ENCODE results near the gene LRRC2. TPM values are rescaled to one million over a fixed set of nuclear protein-coding genes. Genes with fewer than 3 reads are reported as not detected.

Gene LRRC2
- total and polyA plus RNA-seq, 10 donors: 0.59 to 10.9 (median 5.0) TPM

DNA sequence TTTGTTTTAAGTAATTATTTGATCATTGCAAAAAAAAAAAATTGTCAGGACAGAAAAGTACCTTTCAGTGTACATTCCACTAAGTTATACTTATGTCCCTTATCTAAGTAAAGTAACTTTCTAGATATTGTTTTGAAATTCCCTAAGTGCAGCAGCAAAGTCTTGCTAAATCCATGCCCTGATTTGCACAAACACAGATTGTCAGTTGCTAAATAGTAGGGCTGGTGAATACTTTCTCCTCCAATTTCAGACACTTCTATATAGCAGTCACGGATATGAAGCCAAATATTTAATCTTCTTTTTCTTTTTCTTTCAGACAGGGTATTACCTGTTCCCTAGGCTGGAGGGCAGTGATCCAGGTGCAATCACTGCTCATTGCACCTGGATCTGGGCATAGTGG is 12.9 kb downstream of the LRRC2 start:
- WGBS, 5 donors: 0 to 28% (median 2%) methylated on average over 1 of the region's 1 CpG
- Histone ChIP-seq H3K27me3 (replicated peaks in 1 of 7) (peaks cover 0 to 8% (median 0%) of the 10 kb centered on the region in 7 donors), H3K4me1 (peaks cover 2 to 21% (median 4%) of the 10 kb centered on the region in 6 donors), H3K27ac (no peak overlapping the region), H3K36me3 (no peaks in the 10 kb centered on the region), H3K9me3 (no peaks in the 10 kb centered on the region), H3K4me3 (no peak overlapping the region)
- TF ChIP-seq POLR2AphosphoS5 (IDR thresholded peaks at IDR 0.05) (no peak), POLR2A (IDR thresholded peaks at IDR 0.05) (no peak)
- TF ChIP-seq, protein P1, sequence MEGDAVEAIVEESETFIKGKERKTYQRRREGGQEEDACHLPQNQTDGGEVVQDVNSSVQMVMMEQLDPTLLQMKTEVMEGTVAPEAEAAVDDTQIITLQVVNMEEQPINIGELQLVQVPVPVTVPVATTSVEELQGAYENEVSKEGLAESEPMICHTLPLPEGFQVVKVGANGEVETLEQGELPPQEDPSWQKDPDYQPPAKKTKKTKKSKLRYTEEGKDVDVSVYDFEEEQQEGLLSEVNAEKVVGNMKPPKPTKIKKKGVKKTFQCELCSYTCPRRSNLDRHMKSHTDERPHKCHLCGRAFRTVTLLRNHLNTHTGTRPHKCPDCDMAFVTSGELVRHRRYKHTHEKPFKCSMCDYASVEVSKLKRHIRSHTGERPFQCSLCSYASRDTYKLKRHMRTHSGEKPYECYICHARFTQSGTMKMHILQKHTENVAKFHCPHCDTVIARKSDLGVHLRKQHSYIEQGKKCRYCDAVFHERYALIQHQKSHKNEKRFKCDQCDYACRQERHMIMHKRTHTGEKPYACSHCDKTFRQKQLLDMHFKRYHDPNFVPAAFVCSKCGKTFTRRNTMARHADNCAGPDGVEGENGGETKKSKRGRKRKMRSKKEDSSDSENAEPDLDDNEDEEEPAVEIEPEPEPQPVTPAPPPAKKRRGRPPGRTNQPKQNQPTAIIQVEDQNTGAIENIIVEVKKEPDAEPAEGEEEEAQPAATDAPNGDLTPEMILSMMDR (IDR thresholded peaks at IDR 0.05 in 8 of 11, conservative IDR thresholded peaks at IDR 0.05 in 3 of 11): no peak
- intact Hi-C loops (cut with DNase I; ENCODE audit: low total_unique reads): no loop called here
- no peak for DNase-seq

GRCh38 chr3:46552538-46552937 is 13.6 kb downstream of the LRRC2 start:
- whole genome bisulfite sequencing, 5 donors: 59 to 85% (median 76%) methylated on average over 1 of the region's 1 CpG
- TF ChIP-seq, protein P1 (IDR thresholded peaks at IDR 0.05 in 8 of 11, conservative IDR thresholded peaks at IDR 0.05 in 3 of 11): no peak
- TF ChIP-seq POLR2A (IDR thresholded peaks at IDR 0.05) (no peak), POLR2AphosphoS5 (IDR thresholded peaks at IDR 0.05) (no peak)
- Histone ChIP-seq H3K27ac (no peak overlapping the region), H3K36me3 (no peaks in the 10 kb centered on the region), H3K9me3 (no peaks in the 10 kb centered on the region), H3K4me1 (peaks cover 0 to 15% (median 0%) of the 10 kb centered on the region in 6 donors), H3K27me3 (replicated peaks in 1 of 7) (peaks cover 0 to 8% (median 0%) of the 10 kb centered on the region in 7 donors), H3K4me3 (no peak overlapping the region)
- DNase-seq: no peak
- intact Hi-C loops (cut with DNase I; ENCODE audit: low total_unique reads): no loop called here

GRCh38 chr3:46551615-46552014 is 14.5 kb downstream of the LRRC2 start:
- Histone ChIP-seq H3K27ac (no peak overlapping the region), H3K9me3 (no peaks in the 10 kb centered on the region), H3K4me3 (no peak overlapping the region), H3K27me3 (replicated peaks in 1 of 7) (peaks cover 0 to 8% (median 0%) of the 10 kb centered on the region in 7 donors), H3K36me3 (no peaks in the 10 kb centered on the region), H3K4me1 (peaks cover 0 to 15% (median 0%) of the 10 kb centered on the region in 6 donors)
- DNase-seq: no peak
- WGBS, 5 donors: 82 to 98% (median 91%) methylated on average over 2 of the region's 2 CpGs
- TF ChIP-seq, protein P1 (IDR thresholded peaks at IDR 0.05 in 8 of 11, conservative IDR thresholded peaks at IDR 0.05 in 3 of 11): no peak
- no peak for TF ChIP-seq POLR2AphosphoS5 (IDR thresholded peaks at IDR 0.05)
- TF ChIP-seq POLR2A (IDR thresholded peaks at IDR 0.05): no peak
- intact Hi-C loops (cut with DNase I; ENCODE audit: low total_unique reads): no loop called here

GRCh38 chr3:46549989-46550388 is 16.1 kb downstream of the LRRC2 start:
- Histone ChIP-seq H3K27me3 (replicated peaks in 1 of 7) (peaks cover 0 to 5% (median 0%) of the 10 kb centered on the region in 7 donors), H3K36me3 (no peaks in the 10 kb centered on the region), H3K27ac (no peak overlapping the region), H3K4me3 (no peak overlapping the region), H3K9me3 (no peaks in the 10 kb centered on the region), H3K4me1 (peaks cover 0 to 15% (median 0%) of the 10 kb centered on the region in 6 donors)
- TF ChIP-seq, protein P1 (IDR thresholded peaks at IDR 0.05 in 8 of 11, conservative IDR thresholded peaks at IDR 0.05 in 3 of 11): no peak
- TF ChIP-seq POLR2A (IDR thresholded peaks at IDR 0.05): no peak
- TF ChIP-seq POLR2AphosphoS5 (IDR thresholded peaks at IDR 0.05): no peak
- DNase-seq: no peak
- intact Hi-C loops (cut with DNase I; ENCODE audit: low total_unique reads): no loop called here
- 33 to 86% (median 52%) methylated on average over 1 of the region's 1 CpG for WGBS, 5 donors
